CD4-positive, alpha-beta T cell (primary cell): ENCODE data around the gene TJP1. TPM values are rescaled to one million over a fixed set of nuclear protein-coding genes. Genes with fewer than 3 reads are reported as not detected.

ENCODE experiments used
- ATAC-seq: fragments of 200-7000 bp; cut with Tn5 transposase; one replicate; pipeline ENCODE4 v1.10.0; 2022; ENCODE audit warnings: mild to moderate bottlenecking; ENCODE audit not compliant: poor library complexity
- CTCF ChIA-PET: fragments of 350-600 bp; sonication (Branson Sonifier 250); formaldehyde crosslinking; loops from one replicate; lab custom pipeline; 2021; ENCODE audit warnings: antibody characterized with exemption, inconsistent platforms; lab: Charles Lee
- POLR2A ChIA-PET: fragments of 350-600 bp; sonication (Branson Sonifier 250); formaldehyde crosslinking; loops from one replicate; lab custom pipeline; 2021; ENCODE audit warnings: antibody characterized with exemption, inconsistent platforms; lab: Charles Lee
- DNase-seq, 14 experiments: peaks; one replicate each; pipeline ENCODE4 v3.0.0-alpha.2; 2013 to 2020; ENCODE audit warnings: mixed read lengths in 2 of 14
- H3K27ac ChIP-seq, 2 donors: one replicate each; pipeline versions ENCODE4 v1.5.1 to v1.7.0; 2013; ENCODE audit warnings: low read length in 2 of 2, low read depth in 1 of 2, mild to moderate bottlenecking in 1 of 2
- H3K27me3 ChIP-seq, 2 experiments: 1 replicate in 1 of 2; 2 replicates in 1 of 2; pipeline versions ENCODE4 v1.6.1 to v1.7.0; 2013; ENCODE audit warnings: low read length in 2 of 2, control low read depth in 1 of 2, mild to moderate bottlenecking in 1 of 2, moderate library complexity in 1 of 2; ENCODE audit not compliant: insufficient read depth in 2 of 2, control insufficient read depth in 1 of 2
- H3K36me3 ChIP-seq: one replicate; pipeline ENCODE4 v1.6.1; 2013; ENCODE audit warnings: low read length, control low read depth; ENCODE audit not compliant: insufficient read depth
- H3K4me1 ChIP-seq: one replicate; pipeline ENCODE4 v1.6.1; 2013; ENCODE audit warnings: low read length, control low read depth; ENCODE audit not compliant: insufficient read depth
- H3K4me3 ChIP-seq: one replicate; pipeline ENCODE4 v1.5.1; 2013; ENCODE audit warnings: mild to moderate bottlenecking, low read length, moderate library complexity
- H3K9me3 ChIP-seq, 2 experiments: 1 replicate in 1 of 2; 2 replicates in 1 of 2; pipeline versions ENCODE4 v1.6.1 to v1.7.0; 2013; ENCODE audit warnings: low read length in 2 of 2, mild to moderate bottlenecking in 2 of 2, control low read depth in 1 of 2, moderate library complexity in 1 of 2; ENCODE audit not compliant: control insufficient read depth in 1 of 2, insufficient read depth in 1 of 2
- H3K27ac Mint-ChIP-seq: one replicate; pipeline ENCODE4 v1.8.0; 2020; ENCODE audit warnings: mixed read lengths
- H3K27me3 Mint-ChIP-seq: one replicate; pipeline ENCODE4 v1.8.0; 2021; ENCODE audit warnings: mixed read lengths
- H3K36me3 Mint-ChIP-seq: one replicate; pipeline ENCODE4 v1.8.0; 2021; ENCODE audit warnings: low read depth, mixed read lengths
- H3K4me1 Mint-ChIP-seq: one replicate; pipeline ENCODE4 v1.8.0; 2021; ENCODE audit warnings: low read depth, mixed read lengths
- H3K4me3 Mint-ChIP-seq: one replicate; pipeline ENCODE4 v1.8.0; 2020; ENCODE audit warnings: mild to moderate bottlenecking, mixed read lengths
- H3K9me3 Mint-ChIP-seq: one replicate; pipeline ENCODE4 v1.8.0; 2020; ENCODE audit warnings: mixed read lengths
- CTCF ChIP-seq: fragments of 200-600 bp; IDR thresholded peaks from one replicate; pipeline ENCODE4 v1.8.0; 2022; ENCODE audit warnings: antibody characterized with exemption, mild to moderate bottlenecking
- intact Hi-C, 2 experiments: fragments of 100-400 bp; cut with DNase I in 1 of 2; cut with micrococcal nuclease in 1 of 2; formaldehyde crosslinking; loops; one replicate each; pipeline versions ENCODE4 v1.15.1 to v1.9.0; 2023 to 2025; cut with DNase I, micrococcal nuclease
- total RNA-seq, 174 experiments: library from RNA in 2 of 174; stranded (reverse) in 2 of 174; gene quantifications; one replicate each; pipeline ENCODE4 v1.2.3 and lab custom pipeline; 2021 to 2026

The TJP1 gene
- total RNA-seq, 2 experiments from 2014 or later: not detected

GRCh38 chr15:29680465-29681165 is 141.7 kb downstream of the TJP1 start:
- intact Hi-C loops: no loop called here
- Mint-ChIP-seq H3K27me3 (peaks cover 37% of the 10 kb centered on the region), H3K27ac (no peak overlapping the region), H3K4me3 (no peak overlapping the region), H3K4me1 (no peaks in the 10 kb centered on the region), H3K36me3 (no peaks in the 10 kb centered on the region), H3K9me3 (no peaks in the 10 kb centered on the region)
- ChIA-PET CTCF (no interaction called here), POLR2A (no interaction called here)
- Histone ChIP-seq H3K4me3 (no peak overlapping the region), H3K36me3 (no peaks in the 10 kb centered on the region), H3K4me1 (no peaks in the 10 kb centered on the region), H3K27ac (no peak overlapping the region), H3K27me3 (peaks cover 6 to 22% of the 10 kb centered on the region in 2 experiments), H3K9me3 (peaks cover 0 to 12% of the 10 kb centered on the region in 2 experiments)
- no peak for TF ChIP-seq CTCF
- ATAC-seq: no peak
- no peak for DNase-seq

- CTCF ChIA-PET: no interaction called here
- Mint-ChIP-seq H3K9me3 (no peaks in the 10 kb centered on the region), H3K4me1 (no peaks in the 10 kb centered on the region), H3K36me3 (no peaks in the 10 kb centered on the region), H3K27ac (no peak overlapping the region), H3K4me3 (no peak overlapping the region), H3K27me3 (peaks cover 45% of the 10 kb centered on the region)
- intact Hi-C loops: no loop called here
- no peaks in the 10 kb centered on the region for H3K4me1 ChIP-seq
- H3K27me3 ChIP-seq: peaks cover 13 to 31% of the 10 kb centered on the region in 2 experiments
- no peak overlapping the region for H3K27ac ChIP-seq
- no peak for DNase-seq
- ATAC-seq: no peak
- peaks cover 0 to 18% of the 10 kb centered on the region in 2 experiments for H3K9me3 ChIP-seq
- no peak overlapping the region for H3K4me3 ChIP-seq
- H3K36me3 ChIP-seq: no peaks in the 10 kb centered on the region
- POLR2A ChIA-PET: no interaction called here
- TF ChIP-seq CTCF: no peak
Measured at GRCh38 chr15:29678504-29679034, 143.7 kb downstream of the TJP1 start.

- H3K4me3 Mint-ChIP-seq: no peak overlapping the region
- no peak overlapping the region for H3K4me3 ChIP-seq
- H3K27me3 ChIP-seq: peaks cover 15 to 37% of the 10 kb centered on the region in 2 experiments
- ChIA-PET POLR2A (no interaction called here), CTCF (no interaction called here)
- intact Hi-C loops: no loop called here
- H3K4me1 Mint-ChIP-seq: no peaks in the 10 kb centered on the region
- H3K4me1 ChIP-seq: no peaks in the 10 kb centered on the region
- TF ChIP-seq CTCF: no peak
- H3K36me3 Mint-ChIP-seq: no peaks in the 10 kb centered on the region
- no peak overlapping the region for H3K27ac ChIP-seq
- ATAC-seq (no peak), DNase-seq (no peak)
- H3K9me3 ChIP-seq: peaks cover 0 to 18% of the 10 kb centered on the region in 2 experiments
- no peaks in the 10 kb centered on the region for H3K36me3 ChIP-seq
- H3K27me3 Mint-ChIP-seq: peaks cover 51% of the 10 kb centered on the region
- no peak overlapping the region for H3K27ac Mint-ChIP-seq
- H3K9me3 Mint-ChIP-seq: no peaks in the 10 kb centered on the region
Measured at GRCh38 chr15:29677871-29678461, 144.3 kb downstream of the TJP1 start.
